GM19099 (cell line): ENCODE results near the gene ZNFX1.

Experiments used
- POLR2A ChIP-seq: IDR thresholded peaks from 3 replicates; pipeline ENCODE4 v1.6.1; 2011; ENCODE audit warnings: low read depth; ENCODE audit not compliant: insufficient read length; ENCODE audit errors: extremely low read depth

ZNFX1 gene

DNA sequence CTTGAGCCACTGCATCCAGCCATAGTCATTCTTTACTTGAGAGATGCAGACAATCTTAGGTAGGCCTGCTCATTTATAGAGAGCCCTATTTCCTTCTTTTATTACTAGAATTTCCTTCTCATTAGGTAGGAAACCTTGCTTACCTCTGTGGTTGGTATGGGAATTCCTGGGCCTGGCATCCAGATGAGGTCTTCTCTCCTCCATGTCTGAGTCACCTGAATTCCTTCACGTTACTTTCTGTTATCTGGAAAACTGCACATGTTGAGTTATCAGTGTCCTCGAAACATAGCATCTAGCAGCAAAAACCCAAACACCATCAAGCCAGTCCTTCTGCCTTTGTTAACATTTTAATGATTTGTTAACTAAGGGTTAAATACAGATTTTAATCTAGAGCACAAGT lies 2.2 kb downstream of the ZNFX1 start:
- no peak for TF ChIP-seq POLR2A

DNA sequence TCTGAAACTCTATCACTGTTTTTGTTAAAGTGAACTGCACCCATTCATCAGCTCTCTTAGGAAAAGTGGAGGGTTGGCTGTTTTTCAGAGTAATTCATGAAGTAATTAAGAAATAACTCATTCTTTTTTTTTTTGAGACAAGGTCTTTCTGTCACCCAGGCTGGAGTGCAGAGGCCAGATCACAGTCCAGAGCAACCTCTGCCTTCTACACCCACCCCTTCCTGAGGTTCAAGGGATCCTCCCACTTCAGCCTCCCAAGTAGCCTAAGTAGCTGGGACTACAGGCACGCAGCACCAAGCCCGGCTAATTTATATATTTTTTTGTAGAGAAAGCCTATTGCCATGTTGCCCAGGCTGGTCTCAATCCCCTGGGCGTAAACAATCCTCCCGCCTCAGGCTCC lies 2.6 kb downstream of the ZNFX1 start:
- no peak for TF ChIP-seq POLR2A

DNA sequence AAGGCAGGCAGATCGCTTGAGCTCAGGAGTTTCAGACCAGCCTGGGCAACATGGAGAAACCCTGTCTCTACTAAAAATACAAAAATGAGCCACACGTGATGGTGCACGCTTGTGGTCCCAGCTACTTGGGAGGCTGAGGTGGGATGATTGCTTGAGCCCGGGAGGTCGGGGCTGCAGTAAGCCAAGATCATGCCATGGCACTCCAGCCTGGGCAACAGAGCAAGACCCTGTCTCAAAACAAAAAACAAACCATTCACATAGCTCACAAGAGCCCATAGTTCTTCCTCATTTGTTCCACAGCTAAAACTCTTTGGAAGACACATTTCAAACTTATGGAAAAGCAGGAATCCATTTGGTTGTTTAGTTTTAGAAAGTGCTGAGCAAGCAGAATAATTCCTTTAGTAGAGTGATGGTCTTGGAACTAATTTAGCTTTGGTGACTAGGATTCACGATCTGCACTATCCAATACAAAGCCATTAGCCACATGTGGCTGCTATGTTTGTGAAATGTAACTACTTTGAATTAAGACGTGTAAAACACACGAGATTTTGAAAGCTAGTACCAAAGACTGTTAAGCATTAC lies 4.1 kb downstream of the ZNFX1 start:
- no peak for TF ChIP-seq POLR2A

GRCh38 chr20:49272654-49273053 lies 5.2 kb downstream of the ZNFX1 start:
- TF ChIP-seq POLR2A, result no peak

DNA sequence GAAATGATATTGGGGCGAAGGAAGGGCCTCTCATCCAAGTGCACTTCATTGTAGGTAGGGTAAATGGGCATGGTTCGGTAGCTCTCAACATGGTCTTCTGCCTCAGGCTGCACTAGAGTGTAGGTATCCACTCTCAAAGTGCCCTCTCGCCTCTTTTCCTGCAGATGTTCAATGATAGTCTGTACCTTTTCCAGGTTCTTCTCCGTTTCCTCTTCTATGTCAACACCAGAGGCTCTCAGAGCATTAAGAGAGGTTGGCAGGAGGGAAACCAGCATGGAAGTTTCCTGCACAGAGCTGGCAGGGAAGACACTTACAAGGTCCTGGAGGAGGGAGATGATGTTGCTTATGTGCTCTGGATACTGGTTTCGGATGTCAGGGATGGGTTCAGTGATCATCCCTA lies 7.1 kb downstream of the ZNFX1 start:
- no peak for TF ChIP-seq POLR2A

DNA sequence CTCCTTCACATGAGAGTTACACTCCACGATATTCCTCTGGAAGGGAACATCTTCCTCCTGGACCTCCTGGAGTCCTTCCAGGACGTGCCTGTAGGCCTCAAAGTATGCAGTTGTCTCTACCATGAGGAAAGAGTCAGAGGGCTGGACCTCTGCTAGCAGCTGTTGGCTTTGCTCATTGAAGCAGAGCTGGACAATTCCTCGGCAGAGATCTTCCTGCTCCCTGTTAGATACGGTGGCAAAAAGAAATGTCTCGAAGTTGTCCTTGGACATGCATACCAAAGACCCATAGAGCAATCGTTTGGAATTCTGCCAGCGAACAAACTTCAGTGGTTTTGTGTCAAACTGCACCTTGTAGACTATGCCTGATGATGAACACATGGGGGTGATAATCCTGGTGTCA lies 7.7 kb downstream of the ZNFX1 start:
- no peak for TF ChIP-seq POLR2A

- no peak for TF ChIP-seq POLR2A
These were observed 9.1 kb downstream of the ZNFX1 start for GRCh38 chr20:49268600-49269365.

DNA sequence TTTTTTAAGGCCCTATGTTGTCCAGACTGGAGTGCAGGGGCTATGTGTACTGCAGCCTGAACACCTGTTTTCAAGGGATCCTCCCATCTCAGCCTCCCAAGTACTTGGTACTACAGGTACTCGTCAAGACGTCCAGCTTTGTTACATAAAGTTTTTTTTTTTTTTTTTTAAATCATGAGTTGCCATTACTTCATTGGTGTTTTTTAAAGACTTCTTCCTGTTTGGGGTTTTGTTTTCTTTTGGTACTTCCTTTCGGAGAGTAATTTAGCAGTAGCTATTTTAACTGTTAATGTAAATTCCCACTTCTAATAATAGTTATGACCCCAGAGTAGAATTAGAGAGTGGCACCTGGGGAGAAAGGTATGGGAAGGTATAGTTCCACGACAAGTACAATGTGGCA lies 10.5 kb downstream of the ZNFX1 start:
- no peak for TF ChIP-seq POLR2A

GRCh38 chr20:49262444-49262843 lies 15.4 kb downstream of the ZNFX1 start:
- TF ChIP-seq POLR2A, result no peak

DNA sequence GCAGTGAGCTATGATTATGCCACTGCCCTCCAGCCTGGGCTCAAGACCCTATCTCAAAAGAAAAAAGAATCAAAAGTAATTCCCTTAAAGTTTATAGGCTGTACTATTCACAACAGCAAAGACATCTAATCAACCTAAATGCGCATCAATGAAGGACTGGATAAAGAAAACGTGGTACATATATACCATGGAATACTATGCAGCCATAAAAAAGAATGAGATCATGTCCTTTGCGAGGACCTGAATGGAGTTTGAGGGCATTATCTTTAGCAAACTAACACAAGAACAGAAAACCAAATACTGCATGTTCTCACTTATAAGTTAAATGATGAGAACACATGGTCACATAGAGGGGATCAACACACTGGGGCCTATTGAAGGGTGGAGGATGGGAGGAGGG lies 16.7 kb downstream of the ZNFX1 start:
- no peak for TF ChIP-seq POLR2A

- TF ChIP-seq POLR2A, result no peak
These were observed 17.6 kb downstream of the ZNFX1 start for GRCh38 chr20:49260218-49260617.

DNA sequence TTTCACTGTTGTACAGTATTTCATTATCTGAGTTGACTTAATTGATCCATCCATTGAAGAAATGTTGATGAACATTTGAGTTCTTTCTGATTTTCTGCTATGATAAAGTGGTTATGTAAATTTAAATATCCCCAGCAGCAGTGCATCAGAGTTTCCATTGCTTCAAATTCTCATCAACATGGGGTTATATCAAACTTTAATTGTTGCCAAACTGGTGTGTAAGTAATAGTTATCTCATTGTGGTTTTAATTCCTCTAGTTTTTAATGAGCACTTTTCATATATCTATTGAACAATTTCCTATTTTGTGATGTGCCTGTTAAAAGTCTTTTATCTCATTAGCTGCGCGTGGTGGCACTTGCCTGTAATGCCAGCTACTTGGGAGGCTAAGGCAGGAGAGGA lies 18.1 kb downstream of the ZNFX1 start:
- TF ChIP-seq POLR2A, result no peak

- TF ChIP-seq POLR2A, result no peak
These were observed 18.6 kb downstream of the ZNFX1 start for GRCh38 chr20:49259284-49259683.

DNA sequence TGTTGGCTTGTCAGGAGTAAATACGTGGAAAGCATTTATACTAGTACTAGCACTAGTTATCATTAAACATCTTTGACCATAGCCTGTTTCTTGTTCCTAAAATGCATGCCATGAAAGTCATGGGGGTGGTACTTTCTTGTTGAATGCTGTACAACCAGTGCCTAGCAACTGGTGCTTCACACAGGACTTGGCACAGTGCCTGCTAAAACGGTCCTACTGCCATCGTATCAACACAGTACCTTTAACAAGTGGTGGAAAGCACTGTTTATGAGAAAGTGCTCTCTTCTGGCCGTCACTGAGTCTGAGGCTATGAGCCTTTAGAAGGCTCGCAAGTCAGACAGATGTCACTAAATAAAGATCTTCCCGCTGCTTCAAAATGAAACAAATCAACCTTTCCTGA lies 21.6 kb downstream of the ZNFX1 start:
- no peak for TF ChIP-seq POLR2A

DNA sequence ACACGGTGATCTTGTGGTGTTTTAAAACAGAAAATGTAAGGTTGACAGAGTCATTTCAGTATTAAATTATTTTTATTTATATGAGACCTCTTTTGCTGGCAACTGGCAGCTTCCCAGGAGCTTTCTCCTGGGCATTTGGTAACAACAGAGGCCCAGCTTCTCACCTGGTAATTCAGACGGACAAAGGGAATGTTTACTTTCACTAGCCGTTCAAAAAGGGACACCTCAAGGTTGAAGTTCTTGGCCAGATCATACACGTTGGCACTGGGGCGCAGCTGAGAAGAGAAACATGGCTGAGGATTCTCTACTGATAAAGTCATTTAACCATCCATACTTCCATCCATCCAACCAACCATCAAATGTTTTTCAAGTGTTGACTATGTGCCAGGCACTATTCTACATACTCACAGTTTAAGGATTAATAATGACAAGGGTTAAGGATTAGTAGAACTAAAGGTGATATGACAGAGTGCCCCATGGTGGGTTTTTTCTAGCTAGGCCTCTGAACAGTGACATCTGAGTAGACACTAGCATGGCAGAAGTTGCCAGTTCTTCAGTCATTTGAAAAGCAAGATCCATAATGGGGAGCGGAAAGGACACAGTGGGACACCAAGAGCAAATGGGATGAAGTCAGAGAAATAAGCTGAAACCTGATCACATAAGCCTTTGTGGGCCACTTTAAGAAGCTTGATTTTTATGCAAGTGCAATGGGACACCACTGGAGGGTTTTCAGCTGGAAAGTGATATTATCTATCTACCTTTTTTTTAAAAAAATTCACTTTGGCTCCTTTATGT lies 25.1 kb downstream of the ZNFX1 start:
- TF ChIP-seq POLR2A, result no peak
